ENCODE results near the gene ERCC8. TPM values are rescaled to one million over a fixed set of nuclear protein-coding genes. Genes with fewer than 3 reads are reported as not detected.

ERCC8 gene
- total and polyA plus RNA-seq, 10 donors: 4.3 to 18.9 (median 12.4) TPM

DNA sequence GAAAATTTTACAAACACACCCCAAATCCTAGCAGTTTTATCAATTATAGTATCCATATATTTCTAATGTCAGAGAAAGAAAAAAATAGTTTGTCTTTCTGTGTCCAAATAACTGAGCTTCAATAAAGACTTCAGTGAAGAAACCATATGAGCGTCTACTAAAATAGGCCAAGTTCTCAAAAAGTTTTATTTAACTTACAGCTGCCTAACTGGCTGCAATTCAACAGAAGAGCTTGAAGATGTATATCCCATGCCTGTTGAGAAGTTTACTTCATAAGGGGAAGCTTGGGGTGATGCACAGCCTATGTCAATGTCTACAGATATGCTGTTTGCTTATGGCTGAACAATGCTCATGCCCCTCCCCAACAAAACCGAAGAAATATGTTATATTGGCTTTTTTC, 57.1 kb downstream of the ERCC8 start:
- intact Hi-C loops (cut with DNase I; ENCODE audit: low total_unique reads): no loop called here
- 95 to 98% (median 97%) methylated on average over 2 of the region's 2 CpGs for WGBS, 5 donors
- Histone ChIP-seq H3K4me3 (no peak overlapping the region), H3K27ac (no peak overlapping the region), H3K36me3 (peaks cover 0 to 52% (median 3%) of the 10 kb centered on the region in 6 donors), H3K9me3 (peaks cover 0 to 3% (median 0%) of the 10 kb centered on the region in 8 donors), H3K4me1 (no peaks in the 10 kb centered on the region), H3K27me3 (replicated peaks in 1 of 7) (no peaks in the 10 kb centered on the region)
- TF ChIP-seq POLR2AphosphoS5 (IDR thresholded peaks at IDR 0.05) (no peak), POLR2A (IDR thresholded peaks at IDR 0.05) (no peak)
- TF ChIP-seq, protein P1, sequence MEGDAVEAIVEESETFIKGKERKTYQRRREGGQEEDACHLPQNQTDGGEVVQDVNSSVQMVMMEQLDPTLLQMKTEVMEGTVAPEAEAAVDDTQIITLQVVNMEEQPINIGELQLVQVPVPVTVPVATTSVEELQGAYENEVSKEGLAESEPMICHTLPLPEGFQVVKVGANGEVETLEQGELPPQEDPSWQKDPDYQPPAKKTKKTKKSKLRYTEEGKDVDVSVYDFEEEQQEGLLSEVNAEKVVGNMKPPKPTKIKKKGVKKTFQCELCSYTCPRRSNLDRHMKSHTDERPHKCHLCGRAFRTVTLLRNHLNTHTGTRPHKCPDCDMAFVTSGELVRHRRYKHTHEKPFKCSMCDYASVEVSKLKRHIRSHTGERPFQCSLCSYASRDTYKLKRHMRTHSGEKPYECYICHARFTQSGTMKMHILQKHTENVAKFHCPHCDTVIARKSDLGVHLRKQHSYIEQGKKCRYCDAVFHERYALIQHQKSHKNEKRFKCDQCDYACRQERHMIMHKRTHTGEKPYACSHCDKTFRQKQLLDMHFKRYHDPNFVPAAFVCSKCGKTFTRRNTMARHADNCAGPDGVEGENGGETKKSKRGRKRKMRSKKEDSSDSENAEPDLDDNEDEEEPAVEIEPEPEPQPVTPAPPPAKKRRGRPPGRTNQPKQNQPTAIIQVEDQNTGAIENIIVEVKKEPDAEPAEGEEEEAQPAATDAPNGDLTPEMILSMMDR (IDR thresholded peaks at IDR 0.05 in 8 of 11, conservative IDR thresholded peaks at IDR 0.05 in 3 of 11): no peak
- no peak for DNase-seq

DNA sequence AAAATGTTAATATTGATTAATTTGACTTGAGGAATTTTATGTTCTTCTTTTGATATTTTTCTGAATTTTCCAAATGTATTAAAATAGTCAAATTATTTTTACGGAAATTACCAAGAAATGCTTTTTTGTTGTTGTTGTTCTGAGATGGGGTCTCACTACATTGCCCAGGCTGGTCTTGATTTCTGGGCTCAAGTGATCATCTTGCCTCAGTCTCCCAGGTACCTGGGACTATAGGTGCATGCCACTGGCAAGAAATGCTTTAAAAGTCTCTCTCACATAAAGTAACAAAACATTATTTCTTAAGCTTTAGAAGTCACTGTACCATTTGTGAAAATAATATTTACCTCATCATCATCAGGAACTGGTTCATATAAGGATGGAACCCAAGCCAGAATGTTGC, 57.8 kb downstream of the ERCC8 start:
- intact Hi-C loops (cut with DNase I; ENCODE audit: low total_unique reads): no loop called here
- TF ChIP-seq, protein P1 (IDR thresholded peaks at IDR 0.05 in 8 of 11, conservative IDR thresholded peaks at IDR 0.05 in 3 of 11): no peak
- no peak for TF ChIP-seq POLR2A (IDR thresholded peaks at IDR 0.05)
- TF ChIP-seq POLR2AphosphoS5 (IDR thresholded peaks at IDR 0.05): no peak
- Histone ChIP-seq H3K27me3 (replicated peaks in 1 of 7) (no peaks in the 10 kb centered on the region), H3K9me3 (peaks cover 0 to 3% (median 0%) of the 10 kb centered on the region in 8 donors), H3K4me3 (no peak overlapping the region), H3K4me1 (no peaks in the 10 kb centered on the region), H3K27ac (no peak overlapping the region), H3K36me3 (peaks cover 0 to 50% (median 3%) of the 10 kb centered on the region in 6 donors)
- no peak for DNase-seq
- WGBS, 5 donors: 93 to 100% (median 95%) methylated on average over 1 of the region's 1 CpG

DNA sequence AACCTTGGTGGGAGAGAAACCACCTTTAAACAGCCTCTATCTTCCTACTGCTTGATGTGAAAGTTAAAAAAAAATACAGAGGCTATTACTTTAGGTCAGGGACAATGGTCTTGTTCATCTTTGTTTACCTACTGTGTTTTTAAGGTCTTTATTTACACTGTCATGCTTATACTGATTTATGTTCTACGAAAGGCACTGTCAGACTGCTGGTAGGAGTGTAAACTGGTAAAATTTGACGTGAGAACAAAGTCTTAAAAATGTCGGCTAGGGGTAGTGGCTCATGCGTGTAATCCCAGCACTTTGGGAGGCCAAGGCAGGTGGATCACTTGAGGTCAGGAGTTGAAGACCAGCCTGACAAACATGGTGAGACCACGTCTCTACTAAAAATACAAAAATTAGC, 58.7 kb downstream of the ERCC8 start:
- Histone ChIP-seq H3K9me3 (peaks cover 0 to 12% (median 0%) of the 10 kb centered on the region in 8 donors), H3K4me1 (no peaks in the 10 kb centered on the region), H3K27me3 (replicated peaks in 1 of 7) (no peaks in the 10 kb centered on the region), H3K36me3 (peaks cover 0 to 55% (median 3%) of the 10 kb centered on the region in 6 donors), H3K4me3 (no peak overlapping the region), H3K27ac (no peak overlapping the region)
- intact Hi-C loops (cut with DNase I; ENCODE audit: low total_unique reads): no loop called here
- DNase-seq: no peak
- WGBS, 5 donors: 86 to 98% (median 94%) methylated on average over 5 of the region's 5 CpGs
- TF ChIP-seq POLR2AphosphoS5 (IDR thresholded peaks at IDR 0.05) (no peak), POLR2A (IDR thresholded peaks at IDR 0.05) (no peak)
- TF ChIP-seq, protein P1 (IDR thresholded peaks at IDR 0.05 in 8 of 11, conservative IDR thresholded peaks at IDR 0.05 in 3 of 11): no peak

DNA sequence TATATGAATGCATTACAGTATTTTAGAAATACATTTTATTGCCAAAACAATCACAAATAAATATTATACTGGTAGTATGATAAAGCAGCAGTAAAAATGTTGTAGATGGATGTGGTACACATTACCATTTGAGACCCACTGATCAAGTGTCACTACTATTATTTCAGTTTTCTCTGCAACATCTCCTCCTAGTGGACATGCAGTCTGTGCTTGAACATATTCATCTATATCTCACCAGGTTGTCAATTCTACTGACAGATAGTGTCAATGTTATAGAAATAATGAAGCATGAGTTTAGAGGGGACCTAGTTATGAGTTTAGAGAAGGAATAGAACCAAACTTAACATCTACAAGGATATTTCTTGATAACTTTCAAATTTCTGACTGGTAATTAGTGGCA, 61.6 kb downstream of the ERCC8 start:
- peaks cover 0 to 15% (median 1%) of the 10 kb centered on the region in 8 donors for H3K9me3 ChIP-seq
- intact Hi-C loops (cut with DNase I; ENCODE audit: low total_unique reads): no loop called here
- DNase-seq: no peak
- H3K4me1 ChIP-seq: no peaks in the 10 kb centered on the region
- H3K4me3 ChIP-seq: no peak overlapping the region
- H3K27me3 ChIP-seq (replicated peaks in 1 of 7): no peaks in the 10 kb centered on the region
- no peak overlapping the region for H3K27ac ChIP-seq
- TF ChIP-seq, protein P1 (IDR thresholded peaks at IDR 0.05 in 8 of 11, conservative IDR thresholded peaks at IDR 0.05 in 3 of 11): no peak
- TF ChIP-seq POLR2A (IDR thresholded peaks at IDR 0.05) (no peak), POLR2AphosphoS5 (IDR thresholded peaks at IDR 0.05) (no peak)
- peaks cover 0 to 43% (median 0%) of the 10 kb centered on the region in 6 donors for H3K36me3 ChIP-seq

Data from spleen (tissue), 11 donors.